ENCODE results near the gene GPX6.

- TF ChIP-seq, protein P1, sequence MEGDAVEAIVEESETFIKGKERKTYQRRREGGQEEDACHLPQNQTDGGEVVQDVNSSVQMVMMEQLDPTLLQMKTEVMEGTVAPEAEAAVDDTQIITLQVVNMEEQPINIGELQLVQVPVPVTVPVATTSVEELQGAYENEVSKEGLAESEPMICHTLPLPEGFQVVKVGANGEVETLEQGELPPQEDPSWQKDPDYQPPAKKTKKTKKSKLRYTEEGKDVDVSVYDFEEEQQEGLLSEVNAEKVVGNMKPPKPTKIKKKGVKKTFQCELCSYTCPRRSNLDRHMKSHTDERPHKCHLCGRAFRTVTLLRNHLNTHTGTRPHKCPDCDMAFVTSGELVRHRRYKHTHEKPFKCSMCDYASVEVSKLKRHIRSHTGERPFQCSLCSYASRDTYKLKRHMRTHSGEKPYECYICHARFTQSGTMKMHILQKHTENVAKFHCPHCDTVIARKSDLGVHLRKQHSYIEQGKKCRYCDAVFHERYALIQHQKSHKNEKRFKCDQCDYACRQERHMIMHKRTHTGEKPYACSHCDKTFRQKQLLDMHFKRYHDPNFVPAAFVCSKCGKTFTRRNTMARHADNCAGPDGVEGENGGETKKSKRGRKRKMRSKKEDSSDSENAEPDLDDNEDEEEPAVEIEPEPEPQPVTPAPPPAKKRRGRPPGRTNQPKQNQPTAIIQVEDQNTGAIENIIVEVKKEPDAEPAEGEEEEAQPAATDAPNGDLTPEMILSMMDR (IDR thresholded peaks at IDR 0.05), result no peak
- TF ChIP-seq POLR2A (IDR thresholded peaks at IDR 0.05) (no peak), POLR2AphosphoS5 (IDR thresholded peaks at IDR 0.05) (no peak)
Observed at GRCh38 chr6:28553986-28554881, 38.6 kb upstream of the GPX6 start.
